GM12878 (cell line): ENCODE data around the gene PLPPR2. TPM values are rescaled to one million over a fixed set of nuclear protein-coding genes. Genes with fewer than 3 reads are reported as not detected.
A peak's percentile ranks its signal among the peaks of the same experiment; 100 is the strongest.

Experiments
- ATAC-seq: fragments of 200-7000 bp; cut with Tn5 transposase; 3 replicates; pipeline ENCODE4 v1.9.1; 2020; ENCODE audit warnings: mild to moderate bottlenecking, moderate library complexity
- BruUV-seq: library from RNA; stranded (reverse); fragments of 400-500 nt; replicated peaks from 2 replicates; lab custom pipeline; 2021; lab: Mats Ljungman, UMichigan
- CTCF ChIA-PET: fragments of 300-600 bp; sonication (Branson Sonifier 250); formaldehyde crosslinking; extraction: SDS; loops from one replicate; lab custom pipeline; 2021; ENCODE audit warnings: inconsistent platforms; lab: Yijun Ruan, JAX
- POLR2A ChIA-PET: fragments of 350-600 bp; formaldehyde crosslinking; extraction: SDS; loops from one replicate; lab custom pipeline; 2021; ENCODE audit warnings: inconsistent platforms; lab: Charles Lee
- RAD21 ChIA-PET: fragments of 300-600 bp; sonication (Branson Sonifier 250); formaldehyde crosslinking; loops from one replicate; lab custom pipeline; 2023; ENCODE audit warnings: antibody characterized with exemption; ENCODE audit not compliant: unreplicated experiment; lab: Charles Lee
- SMC1A ChIA-PET: fragments of 300-600 bp; sonication (Branson Sonifier 250); formaldehyde crosslinking; loops from one replicate; lab custom pipeline; 2023; ENCODE audit not compliant: unreplicated experiment, uncharacterized antibody; lab: Charles Lee
- DNase-seq: peaks from one replicate; pipeline ENCODE4 v3.0.0-alpha.2; 2011; ENCODE audit warnings: low read depth, low spot score
- FAIRE-seq: peaks from 3 replicates; lab custom pipeline; 2011; peaks lifted over from hg19 to GRCh38; lab: Jason Lieb, UNC
- H2AFZ ChIP-seq: 2 replicates; pipeline ENCODE4 v1.6.0; 2011; ENCODE audit warnings: low read depth, low read length, control low read depth; ENCODE audit not compliant: control insufficient read depth
- H3K27ac ChIP-seq: 2 replicates; pipeline ENCODE4 v1.5.1; 2011; ENCODE audit warnings: control low read depth; ENCODE audit not compliant: control insufficient read depth, insufficient read depth
- H3K27me3 ChIP-seq, 2 experiments: replicated peaks in 1 of 2; 2 replicates each; pipeline versions ENCODE4 v1.6.0 to v1.6.1; 2011; ENCODE audit warnings: low read length in 1 of 2; ENCODE audit not compliant: control insufficient read depth in 2 of 2, insufficient read depth in 2 of 2
- H3K36me3 ChIP-seq, 2 experiments: 2 replicates each; pipeline ENCODE4 v1.5.1; 2011; ENCODE audit warnings: low read length in 1 of 2; ENCODE audit not compliant: control insufficient read depth in 2 of 2, insufficient read depth in 2 of 2
- H3K4me1 ChIP-seq: 2 replicates; pipeline ENCODE4 v1.6.1; 2011; ENCODE audit warnings: mild to moderate bottlenecking, low read length, moderate library complexity, mixed read lengths; ENCODE audit not compliant: control insufficient read depth, insufficient read depth
- H3K4me2 ChIP-seq: 2 replicates; pipeline ENCODE4 v1.6.0; 2011; ENCODE audit warnings: control low read depth; ENCODE audit not compliant: control insufficient read depth, insufficient read depth
- H3K4me3 ChIP-seq: fragments of 200-600 bp; sonication (generic); 2 replicates; pipeline ENCODE4 v1.5.1; 2016
- H3K79me2 ChIP-seq: 2 replicates; pipeline ENCODE4 v1.6.0; 2011; ENCODE audit warnings: low read length; ENCODE audit not compliant: control insufficient read depth, insufficient read depth
- H3K9ac ChIP-seq: 2 replicates; pipeline ENCODE4 v1.8.0; 2011; ENCODE audit warnings: low read length, control low read depth, mixed read lengths; ENCODE audit not compliant: control insufficient read depth, insufficient read depth
- H3K9me3 ChIP-seq: replicated peaks from 3 replicates; pipeline ENCODE4 v1.5.1; 2011; ENCODE audit warnings: mild to moderate bottlenecking, low read length; ENCODE audit not compliant: control insufficient read depth, insufficient read depth
- H4K20me1 ChIP-seq: 2 replicates; pipeline ENCODE4 v1.6.0; 2011; ENCODE audit not compliant: control insufficient read depth, insufficient read depth
- CHD1 ChIP-seq: IDR thresholded peaks from 2 replicates; pipeline ENCODE4 v1.6.1; 2012; ENCODE audit warnings: low read depth, low read length, improper control_type of control experiment
- EED ChIP-seq: sonication (generic); IDR thresholded peaks from 2 replicates; pipeline ENCODE4 v1.6.1; 2016; ENCODE audit warnings: antibody characterized with exemption, low read depth
- MTA2 ChIP-seq: fragments of 450-650 bp; IDR thresholded peaks from 2 replicates; pipeline ENCODE4 v1.6.1; 2016; ENCODE audit warnings: low read depth, mild to moderate bottlenecking, moderate library complexity
- PAX5 ChIP-seq: IDR thresholded peaks from 2 replicates; pipeline ENCODE4 v1.6.1; 2011; ENCODE audit warnings: low read depth, low read length, borderline replicate concordance
- SIX5 ChIP-seq: IDR thresholded peaks from 2 replicates; pipeline ENCODE4 v1.6.1; 2011; ENCODE audit warnings: mild to moderate bottlenecking, low read depth, low read length, moderate library complexity; ENCODE audit not compliant: severe bottlenecking
- SREBF1 ChIP-seq: IDR thresholded peaks from 2 replicates; pipeline ENCODE4 v1.6.1; 2012; ENCODE audit warnings: mild to moderate bottlenecking, low read length
- STAT1 ChIP-seq: fragments of 450-650 bp; conservative IDR thresholded peaks from 2 replicates; pipeline ENCODE4 v1.6.1; 2014; ENCODE audit warnings: antibody characterized with exemption, mild to moderate bottlenecking
- ZBED1 ChIP-seq: IDR thresholded peaks from 2 replicates; pipeline ENCODE4 v1.6.1; 2016; ENCODE audit warnings: borderline replicate concordance
- ZZZ3 ChIP-seq: IDR thresholded peaks from 2 replicates; pipeline ENCODE4 v1.6.1; 2011; ENCODE audit warnings: low read depth; ENCODE audit not compliant: control insufficient read depth, insufficient read length
- WGBS: methylation state at CpG from one replicate; pipeline ENCODE4 v1.1.6; 2016; ENCODE audit warnings: low lambda C conversion rate; ENCODE audit not compliant: insufficient replicate concordance, insufficient coverage; ENCODE audit errors: missing lambda C conversion rate; 5-methylcytosine and 5-hydroxymethylcytosine counted together
- in situ Hi-C: fragments of 300-500 bp; cut with MboI; formaldehyde crosslinking; loops from 9 replicates; pipeline ENCODE4 v1.14.3; 2018; ENCODE audit warnings: mixed read lengths
- intact Hi-C: fragments of 100-400 bp; cut with micrococcal nuclease; formaldehyde crosslinking; loops from one replicate; pipeline ENCODE4 v1.14.2; 2022; ENCODE audit not compliant: unreplicated experiment
- polyA plus RNA-seq, 11 experiments: library from polyadenylated mRNA; depleted of rRNA in 4 of 11; unstranded in 6 of 11; stranded (reverse) in 5 of 11; fragments of >200 nt; fragmentation: Nextera tagmentation in 4 of 11; fragmentation: Illumina TruSeq in 1 of 11; extraction: Ambion mirVana in 4 of 11; extraction: Trizol in 1 of 11; gene quantifications; 1 replicate in 1 of 11; 2 replicates in 10 of 11; pipeline versions ENCODE4 v1.2.1 to v1.2.3, GENCODE V29; 2011 to 2016; ENCODE audit warnings: inconsistent platforms in 2 of 11, missing spikeins in 2 of 11, low read depth in 1 of 11
- total RNA-seq, 4 experiments: library from RNA; depleted of rRNA in 3 of 4; stranded (reverse); fragments of >200 nt in 3 of 4; fragmentation: Illumina TruSeq in 1 of 4; extraction: Trizol in 1 of 4; gene quantifications; 2 replicates each; pipeline versions ENCODE4 v1.2.1 to v1.2.3, GENCODE V29; 2013 to 2021
- TF ChIP-seq, protein P1 (sequence below): fragments of 450-650 bp; formaldehyde crosslinking; IDR thresholded peaks from 2 replicates; pipeline ENCODE4 v1.4.0; 2022; ENCODE audit warnings: mild to moderate bottlenecking, moderate library complexity
- TF ChIP-seq, protein P2 (sequence below): IDR thresholded peaks from 2 replicates; pipeline ENCODE4 v1.6.1; 2012; ENCODE audit warnings: mild to moderate bottlenecking, low read depth, low read length

The PLPPR2 gene
- total and polyA plus RNA-seq, 10 of the 15 experiments (the other 5 are each of a cell fraction or from before 2014, with no cell fraction given) = 0.09 to 2.8 (median 0.70) TPM

DNA sequence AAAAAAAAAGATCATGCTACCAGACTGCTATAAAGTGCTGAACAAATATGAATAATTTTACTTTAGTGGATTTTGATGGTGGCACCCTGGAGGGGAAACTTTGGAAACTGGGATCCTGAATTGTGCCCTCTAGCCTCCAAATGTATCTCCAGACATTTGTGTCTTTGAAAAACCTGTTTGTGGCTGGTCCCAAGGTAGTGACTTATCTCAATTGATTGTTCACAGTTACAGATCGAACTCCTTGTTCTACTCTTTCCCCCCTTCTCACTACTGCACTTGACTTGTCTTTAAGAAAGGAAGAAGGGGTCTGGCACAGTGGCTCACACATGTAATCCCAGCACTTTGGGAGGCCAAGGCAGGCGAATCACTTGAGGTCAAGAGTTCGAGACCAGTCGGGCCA is 53.4 kb downstream of the PLPPR2 start:
- Histone ChIP-seq H4K20me1 (no peaks in the 10 kb centered on the region), H3K36me3 (no peaks in the 10 kb centered on the region), H3K27ac (no peak overlapping the region), H3K79me2 (no peaks in the 10 kb centered on the region), H3K4me1 (no peaks in the 10 kb centered on the region), H3K9ac (no peak overlapping the region), H3K9me3 (no peaks in the 10 kb centered on the region), H3K4me2 (no peak overlapping the region), H3K27me3 (no peaks in the 10 kb centered on the region; a peak in 1 of 4 replicates), H2AFZ (no peak overlapping the region), H3K4me3 (no peak overlapping the region)
- ChIA-PET RAD21 (no interaction called here), CTCF (no interaction called here), POLR2A (no interaction called here), SMC1A (no interaction called here)
- intact Hi-C loops = no loop called here
- FAIRE-seq = peak; percentile 57
- TF ChIP-seq STAT1 = no peak
- TF ChIP-seq SIX5 = no peak
- TF ChIP-seq PAX5 = no peak
- in situ Hi-C loops = no loop called here
- ATAC-seq = no peak
- WGBS = 53% methylated on average over 4 of the region's 4 CpGs
- no TSS peak for BruUV-seq
- DNase-seq = no peak

- H2AFZ ChIP-seq = no peak overlapping the region
- no peaks in the 10 kb centered on the region for H3K4me1 ChIP-seq
- FAIRE-seq (no peak), ATAC-seq (no peak), DNase-seq (no peak)
- 24% methylated on average over 8 of the region's 8 CpGs for WGBS
- no TSS peak for BruUV-seq
- H3K9ac ChIP-seq = no peak overlapping the region
- ChIA-PET RAD21 (no interaction called here), CTCF (interaction anchor here (0.6 kb wide), 1 partner anchor 326 kb away, joined by 3 read pairs; no protein-coding TSS in a partner anchor), SMC1A (no interaction called here), POLR2A (no interaction called here)
- no peaks in the 10 kb centered on the region for H3K79me2 ChIP-seq
- H3K27me3 ChIP-seq = no peaks in the 10 kb centered on the region; a peak in 1 of 4 replicates
- no peaks in the 10 kb centered on the region for H3K36me3 ChIP-seq
- in situ Hi-C loops = no loop called here
- no peaks in the 10 kb centered on the region for H3K9me3 ChIP-seq
- no peak overlapping the region for H3K27ac ChIP-seq
- H4K20me1 ChIP-seq = no peaks in the 10 kb centered on the region
- H3K4me2 ChIP-seq = no peak overlapping the region
- no peak overlapping the region for H3K4me3 ChIP-seq
- intact Hi-C loops = no loop called here
- no peak for TF ChIP-seq ZZZ3
- TF ChIP-seq, protein P1, sequence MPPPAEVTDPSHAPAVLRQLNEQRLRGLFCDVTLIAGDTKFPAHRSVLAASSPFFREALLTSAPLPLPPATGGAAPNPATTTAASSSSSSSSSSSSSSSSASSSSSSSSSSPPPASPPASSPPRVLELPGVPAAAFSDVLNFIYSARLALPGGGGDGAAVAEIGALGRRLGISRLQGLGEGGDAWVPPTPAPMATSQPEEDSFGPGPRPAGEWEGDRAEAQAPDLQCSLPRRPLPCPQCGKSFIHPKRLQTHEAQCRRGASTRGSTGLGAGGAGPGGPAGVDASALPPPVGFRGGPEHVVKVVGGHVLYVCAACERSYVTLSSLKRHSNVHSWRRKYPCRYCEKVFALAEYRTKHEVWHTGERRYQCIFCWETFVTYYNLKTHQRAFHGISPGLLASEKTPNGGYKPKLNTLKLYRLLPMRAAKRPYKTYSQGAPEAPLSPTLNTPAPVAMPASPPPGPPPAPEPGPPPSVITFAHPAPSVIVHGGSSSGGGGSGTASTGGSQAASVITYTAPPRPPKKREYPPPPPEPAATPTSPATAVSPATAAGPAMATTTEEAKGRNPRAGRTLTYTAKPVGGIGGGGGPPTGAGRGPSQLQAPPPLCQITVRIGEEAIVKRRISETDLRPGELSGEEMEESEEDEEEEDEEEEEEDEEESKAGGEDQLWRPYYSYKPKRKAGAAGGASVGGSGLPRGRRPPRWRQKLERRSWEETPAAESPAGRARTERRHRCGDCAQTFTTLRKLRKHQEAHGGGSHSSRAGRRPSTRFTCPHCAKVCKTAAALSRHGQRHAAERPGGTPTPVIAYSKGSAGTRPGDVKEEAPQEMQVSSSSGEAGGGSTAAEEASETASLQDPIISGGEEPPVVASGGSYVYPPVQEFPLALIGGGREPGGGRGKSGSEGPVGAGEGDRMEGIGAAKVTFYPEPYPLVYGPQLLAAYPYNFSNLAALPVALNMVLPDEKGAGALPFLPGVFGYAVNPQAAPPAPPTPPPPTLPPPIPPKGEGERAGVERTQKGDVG (CRISPR knock-in tag) = no peak
- TF ChIP-seq SREBF1 = no peak
- TF ChIP-seq ZBED1 = no peak
- TF ChIP-seq, protein P2, sequence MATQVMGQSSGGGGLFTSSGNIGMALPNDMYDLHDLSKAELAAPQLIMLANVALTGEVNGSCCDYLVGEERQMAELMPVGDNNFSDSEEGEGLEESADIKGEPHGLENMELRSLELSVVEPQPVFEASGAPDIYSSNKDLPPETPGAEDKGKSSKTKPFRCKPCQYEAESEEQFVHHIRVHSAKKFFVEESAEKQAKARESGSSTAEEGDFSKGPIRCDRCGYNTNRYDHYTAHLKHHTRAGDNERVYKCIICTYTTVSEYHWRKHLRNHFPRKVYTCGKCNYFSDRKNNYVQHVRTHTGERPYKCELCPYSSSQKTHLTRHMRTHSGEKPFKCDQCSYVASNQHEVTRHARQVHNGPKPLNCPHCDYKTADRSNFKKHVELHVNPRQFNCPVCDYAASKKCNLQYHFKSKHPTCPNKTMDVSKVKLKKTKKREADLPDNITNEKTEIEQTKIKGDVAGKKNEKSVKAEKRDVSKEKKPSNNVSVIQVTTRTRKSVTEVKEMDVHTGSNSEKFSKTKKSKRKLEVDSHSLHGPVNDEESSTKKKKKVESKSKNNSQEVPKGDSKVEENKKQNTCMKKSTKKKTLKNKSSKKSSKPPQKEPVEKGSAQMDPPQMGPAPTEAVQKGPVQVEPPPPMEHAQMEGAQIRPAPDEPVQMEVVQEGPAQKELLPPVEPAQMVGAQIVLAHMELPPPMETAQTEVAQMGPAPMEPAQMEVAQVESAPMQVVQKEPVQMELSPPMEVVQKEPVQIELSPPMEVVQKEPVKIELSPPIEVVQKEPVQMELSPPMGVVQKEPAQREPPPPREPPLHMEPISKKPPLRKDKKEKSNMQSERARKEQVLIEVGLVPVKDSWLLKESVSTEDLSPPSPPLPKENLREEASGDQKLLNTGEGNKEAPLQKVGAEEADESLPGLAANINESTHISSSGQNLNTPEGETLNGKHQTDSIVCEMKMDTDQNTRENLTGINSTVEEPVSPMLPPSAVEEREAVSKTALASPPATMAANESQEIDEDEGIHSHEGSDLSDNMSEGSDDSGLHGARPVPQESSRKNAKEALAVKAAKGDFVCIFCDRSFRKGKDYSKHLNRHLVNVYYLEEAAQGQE = no peak
- no peak for TF ChIP-seq MTA2
- TF ChIP-seq EED = no peak
- no peak for TF ChIP-seq CHD1
Measured at GRCh38 chr19:11410682-11411081, 55.5 kb downstream of the PLPPR2 start.
